Psoas muscle (tissue), 8 donors: ENCODE data around the gene CILP. TPM values are rescaled to one million over a fixed set of nuclear protein-coding genes. Genes with fewer than 3 reads are reported as not detected.

Experiments
- ATAC-seq, 4 donors: fragments of 200-7000 bp; cut with Tn5 transposase; one replicate each; pipeline ENCODE4 v1.9.1; 2020; ENCODE audit warnings: moderate library complexity in 3 of 4, mild to moderate bottlenecking in 2 of 4
- DNase-seq, 2 donors: peaks; one replicate each; pipeline ENCODE4 v3.0.0-alpha.2; 2020
- H3K27ac ChIP-seq: fragments of 200-600 bp; one replicate; pipeline ENCODE4 v1.8.0; 2022
- H3K27me3 ChIP-seq, 3 donors: fragments of 200-600 bp in 1 of 3; one replicate each; pipeline versions ENCODE4 v1.6.1 to v1.8.0; 2013 to 2022; ENCODE audit warnings: low read length in 2 of 3, mild to moderate bottlenecking in 2 of 3, moderate library complexity in 1 of 3; ENCODE audit not compliant: insufficient read depth in 3 of 3
- H3K36me3 ChIP-seq, 2 donors: fragments of 200-600 bp in 1 of 2; one replicate each; pipeline versions ENCODE4 v1.6.1 to v1.8.0; 2013 to 2022; ENCODE audit warnings: low read depth in 1 of 2, mild to moderate bottlenecking in 1 of 2, moderate library complexity in 1 of 2; ENCODE audit not compliant: insufficient read depth in 1 of 2
- H3K4me1 ChIP-seq: fragments of 200-600 bp; one replicate; pipeline ENCODE4 v1.8.0; 2022
- H3K4me3 ChIP-seq: fragments of 200-600 bp; one replicate; pipeline ENCODE4 v1.8.0; 2022; ENCODE audit warnings: mild to moderate bottlenecking
- H3K9me3 ChIP-seq: fragments of 200-600 bp; one replicate; pipeline ENCODE4 v1.8.0; 2022
- CTCF ChIP-seq: fragments of 200-600 bp; IDR thresholded peaks from one replicate; pipeline ENCODE4 v1.8.0; 2022; ENCODE audit warnings: antibody characterized with exemption
- WGBS, 3 donors: extraction: QIAGEN DNeasy Blood & Tissue Kit; methylation state at CpG; one replicate each; pipeline versions ENCODE4 v1.1.6 to v1.1.7; 2013; 5-methylcytosine and 5-hydroxymethylcytosine counted together
- intact Hi-C, 2 donors: fragments of 100-400 bp; cut with DNase I; formaldehyde crosslinking; loops; one replicate each; pipeline versions ENCODE4 v1.11.0 to v1.14.2; 2022
- polyA plus RNA-seq, 3 donors: library from polyadenylated mRNA; stranded (reverse); fragments of 200-250 nt; gene quantifications; one replicate each; pipeline ENCODE4 v1.2.3, GENCODE V29; 2013
- total RNA-seq, 4 donors: library from RNA; stranded (reverse); fragmentation: NEBNext Ultra II Directional in 2 of 4; extraction: Animal tissue kit (Norgen Biotek cat#: 25700) in 2 of 4; gene quantifications; one replicate each; pipeline versions ENCODE4 v1.2.1 to v1.2.4, GENCODE V29; 2021 to 2023
- donor health status: healthy with polysubstance abuse.
- donor health status: DM: no; HTN: no; CAD: no; lungs with moderate emphysema.
- donor health status: Bipolar disorder and iron deficiency.
- donor health status: healthy.
- donor health status: DM: yes; HTN: yes; CAD: no.
- donor health status: DM: no; HTN: no; CAD: no.
- donor health status: DM: no; HTN: no; CAD: no.
- donor health status: DM: yes; HTN: yes; CAD: no.

Gene CILP
- total and polyA plus RNA-seq, 7 donors, result 3.9 to 31.7 (median 7.3) TPM

DNA sequence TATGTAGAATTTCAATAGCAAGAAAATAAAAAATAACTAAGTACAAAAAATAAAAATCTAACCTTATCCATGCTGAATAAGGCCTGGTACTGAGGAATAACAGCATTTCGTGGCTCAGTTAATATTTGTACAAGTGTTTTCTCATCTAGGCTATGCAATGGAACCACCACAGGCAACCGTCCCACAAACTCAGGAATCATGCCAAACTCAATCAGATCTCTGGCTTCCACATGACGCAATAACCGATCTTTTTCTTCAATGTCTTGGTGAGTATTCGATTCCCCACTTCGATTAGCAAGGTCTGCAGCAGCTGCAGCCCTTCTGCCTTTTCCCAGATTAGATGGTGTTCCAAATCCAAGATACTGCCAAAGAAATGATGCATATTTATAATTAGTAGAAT, 56.6 kb downstream of the CILP start:
- 81 to 87% (median 81%) methylated on average over 6 of the region's 6 CpGs for WGBS, 3 donors
- peaks cover 13 to 92% of the 10 kb centered on the region in 2 donors for H3K36me3 ChIP-seq
- H3K27ac ChIP-seq, result no peak overlapping the region
- no peaks in the 10 kb centered on the region for H3K27me3 ChIP-seq
- TF ChIP-seq CTCF, result no peak
- DNase-seq (no peak), ATAC-seq (no peak)
- intact Hi-C loops, result no loop called here
- no peak overlapping the region for H3K4me3 ChIP-seq
- H3K9me3 ChIP-seq, result no peaks in the 10 kb centered on the region
- no peaks in the 10 kb centered on the region for H3K4me1 ChIP-seq

- 70 to 88% (median 76%) methylated on average over 3 of the region's 3 CpGs for WGBS, 3 donors
- ATAC-seq (no peak), DNase-seq (no peak)
- peaks cover 0 to 57% of the 10 kb centered on the region in 2 donors for H3K36me3 ChIP-seq
- peak overlapping the region; percentile 56 for H3K27ac ChIP-seq
- H3K4me1 ChIP-seq, result peaks cover 6% of the 10 kb centered on the region
- intact Hi-C loops, result no loop called here
- H3K9me3 ChIP-seq, result no peaks in the 10 kb centered on the region
- H3K27me3 ChIP-seq, result no peaks in the 10 kb centered on the region
- H3K4me3 ChIP-seq, result no peak overlapping the region
- no peak for TF ChIP-seq CTCF
Measured at GRCh38 chr15:65147902-65148301, 63.4 kb downstream of the CILP start.

DNA sequence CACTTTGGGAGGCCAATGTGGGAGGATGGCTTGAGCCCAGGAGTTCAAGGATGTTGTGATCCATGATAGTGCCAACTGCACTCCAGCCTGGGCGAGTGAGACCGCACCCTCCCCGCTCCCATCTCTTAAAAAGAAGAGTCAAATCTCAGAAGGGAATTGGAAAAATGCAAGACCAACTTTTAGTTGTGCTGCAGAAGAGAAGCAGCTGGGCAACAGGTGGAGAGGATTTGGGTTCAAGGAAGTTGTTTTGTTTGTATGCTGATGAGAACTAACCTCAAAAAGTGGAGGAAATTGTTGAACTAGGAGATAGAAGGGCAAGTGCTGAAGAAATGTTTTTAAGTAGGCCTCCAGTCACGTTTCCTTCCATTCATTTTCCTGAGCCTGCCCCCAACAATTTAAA, 64.8 kb downstream of the CILP start:
- Histone ChIP-seq H3K36me3 (peaks cover 0 to 42% of the 10 kb centered on the region in 2 donors), H3K27me3 (no peaks in the 10 kb centered on the region), H3K4me3 (no peak overlapping the region), H3K9me3 (no peaks in the 10 kb centered on the region), H3K4me1 (peaks cover 6% of the 10 kb centered on the region), H3K27ac (no peak overlapping the region)
- intact Hi-C loops, result no loop called here
- ATAC-seq (no peak), DNase-seq (no peak)
- TF ChIP-seq CTCF, result no peak
- WGBS, 3 donors, result 54 to 71% (median 64%) methylated on average over 4 of the region's 4 CpGs

Other genes with a start within 250 kb of the CILP start
- gene SPG21, start 221.6 kb downstream of the CILP start, total RNA-seq, result 10 to 100 TPM; 38.6 to 66.9 (median 52.1) TPM
- gene SPG21, start 221.6 kb downstream of the CILP start, polyA plus RNA-seq, result 100 to 1,000 TPM in 1 of 3 donors, 10 to 100 TPM in 2; 58.4 to 106 (median 58.4) TPM
- 10 to 100 TPM in 3 of 4 donors, 1 to 10 TPM in 1; 9.5 to 18.1 (median 14.8) TPM for gene MTFMT, start 181.8 kb downstream of the CILP start, total RNA-seq
- gene MTFMT, start 181.8 kb downstream of the CILP start, polyA plus RNA-seq, result 10 to 100 TPM in 2 of 3 donors, 1 to 10 TPM in 1; 9.4 to 14.4 (median 10.0) TPM
- gene SLC51B, start 166.1 kb downstream of the CILP start, total RNA-seq, result not detected
- under 1 TPM in 2 of 3 donors, not detected in 1; 0.04 to 0.07 TPM for gene SLC51B, start 166.1 kb downstream of the CILP start, polyA plus RNA-seq
- gene RASL12, start 143.5 kb downstream of the CILP start, total RNA-seq, result 1 to 10 TPM; 2.5 to 6.3 (median 3.2) TPM
- gene RASL12, start 143.5 kb downstream of the CILP start, polyA plus RNA-seq, result 1 to 10 TPM; 2.6 to 3.0 (median 3.0) TPM
- 1 to 10 TPM; 1.3 to 5.7 (median 3.4) TPM for gene KBTBD13, start 134.7 kb downstream of the CILP start, total RNA-seq
- 1 to 10 TPM in 2 of 3 donors, under 1 TPM in 1; 0.12 to 5.7 (median 1.2) TPM for gene KBTBD13, start 134.7 kb downstream of the CILP start, polyA plus RNA-seq
- 1 to 10 TPM; 1.1 to 2.8 (median 1.9) TPM for gene UBAP1L, start 96.3 kb downstream of the CILP start, total RNA-seq
- 1 to 10 TPM in 1 of 3 donors, under 1 TPM in 2; 0.79 to 1.1 (median 0.90) TPM for gene UBAP1L, start 96.3 kb downstream of the CILP start, polyA plus RNA-seq
- gene PDCD7, start 77.7 kb downstream of the CILP start, total RNA-seq, result 10 to 100 TPM; 12.3 to 22.4 (median 15.7) TPM
- 10 to 100 TPM in 1 of 3 donors, 1 to 10 TPM in 2; 6.8 to 14.5 (median 9.9) TPM for gene PDCD7, start 77.7 kb downstream of the CILP start, polyA plus RNA-seq
- gene CLPX, start 26.1 kb downstream of the CILP start, total RNA-seq, result 10 to 100 TPM; 53.7 to 87.2 (median 73.8) TPM
- 10 to 100 TPM; 24.4 to 45.9 (median 25.5) TPM for gene CLPX, start 26.1 kb downstream of the CILP start, polyA plus RNA-seq
- gene PARP16, start 75.4 kb upstream of the CILP start, total RNA-seq, result 1 to 10 TPM; 3.2 to 6.3 (median 4.5) TPM
- gene PARP16, start 75.4 kb upstream of the CILP start, polyA plus RNA-seq, result 1 to 10 TPM; 2.8 to 4.3 (median 3.3) TPM
- not detected for gene RNU5A-1, start 84.6 kb upstream of the CILP start, total RNA-seq
- not detected for gene RNU5A-1, start 84.6 kb upstream of the CILP start, polyA plus RNA-seq
- gene RNU5B-1, start 93.2 kb upstream of the CILP start, total RNA-seq, result 10 to 100 TPM in 3 of 4 donors, not detected in 1; 12.8 to 34.0 (median 13.9) TPM
- not detected for gene RNU5B-1, start 93.2 kb upstream of the CILP start, polyA plus RNA-seq
- gene IGDCC3, start 166.5 kb upstream of the CILP start, total RNA-seq, result not detected
- gene IGDCC3, start 166.5 kb upstream of the CILP start, polyA plus RNA-seq, result not detected
- gene IGDCC4, start 211.5 kb upstream of the CILP start, total RNA-seq, result 10 to 100 TPM in 2 of 4 donors, 1 to 10 TPM in 2; 4.8 to 34.1 (median 10.4) TPM
- gene IGDCC4, start 211.5 kb upstream of the CILP start, polyA plus RNA-seq, result 1 to 10 TPM; 2.7 to 4.6 (median 3.8) TPM